GM12873 (cell line): ENCODE data around the gene FAAH.

ENCODE experiments used
- TF ChIP-seq, protein P1 (sequence below): IDR thresholded peaks from 2 replicates; pipeline ENCODE4 v1.5.1; 2012; ENCODE audit warnings: low read depth, mild to moderate bottlenecking, moderate library complexity, low read length, control low read depth; ENCODE audit not compliant: insufficient read depth; ENCODE audit errors: missing control alignments

Gene FAAH

DNA sequence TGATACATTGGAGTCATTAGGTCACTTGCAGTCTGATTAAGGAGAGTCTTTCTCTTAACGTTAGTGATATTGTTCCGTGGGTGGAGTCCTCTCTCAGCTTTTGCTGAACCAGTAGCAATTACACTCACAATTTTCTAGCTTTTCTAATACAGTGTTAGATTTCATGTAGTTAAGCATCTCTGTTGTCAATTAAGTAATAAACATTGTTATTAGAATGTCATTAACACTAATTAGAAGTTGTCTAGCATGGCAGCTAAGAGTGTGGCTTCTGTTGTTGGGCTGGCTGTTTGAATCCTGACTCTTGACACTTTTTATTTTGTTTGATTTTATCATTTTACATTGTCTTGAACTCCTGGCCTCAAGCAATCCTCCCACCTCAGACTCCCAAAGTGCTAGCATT, 33.4 kb downstream of the FAAH start:
- TF ChIP-seq, protein P1, sequence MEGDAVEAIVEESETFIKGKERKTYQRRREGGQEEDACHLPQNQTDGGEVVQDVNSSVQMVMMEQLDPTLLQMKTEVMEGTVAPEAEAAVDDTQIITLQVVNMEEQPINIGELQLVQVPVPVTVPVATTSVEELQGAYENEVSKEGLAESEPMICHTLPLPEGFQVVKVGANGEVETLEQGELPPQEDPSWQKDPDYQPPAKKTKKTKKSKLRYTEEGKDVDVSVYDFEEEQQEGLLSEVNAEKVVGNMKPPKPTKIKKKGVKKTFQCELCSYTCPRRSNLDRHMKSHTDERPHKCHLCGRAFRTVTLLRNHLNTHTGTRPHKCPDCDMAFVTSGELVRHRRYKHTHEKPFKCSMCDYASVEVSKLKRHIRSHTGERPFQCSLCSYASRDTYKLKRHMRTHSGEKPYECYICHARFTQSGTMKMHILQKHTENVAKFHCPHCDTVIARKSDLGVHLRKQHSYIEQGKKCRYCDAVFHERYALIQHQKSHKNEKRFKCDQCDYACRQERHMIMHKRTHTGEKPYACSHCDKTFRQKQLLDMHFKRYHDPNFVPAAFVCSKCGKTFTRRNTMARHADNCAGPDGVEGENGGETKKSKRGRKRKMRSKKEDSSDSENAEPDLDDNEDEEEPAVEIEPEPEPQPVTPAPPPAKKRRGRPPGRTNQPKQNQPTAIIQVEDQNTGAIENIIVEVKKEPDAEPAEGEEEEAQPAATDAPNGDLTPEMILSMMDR = no peak

- TF ChIP-seq, protein P1 = no peak
Observed at GRCh38 chr1:46429436-46429835, 35.3 kb downstream of the FAAH start.

DNA sequence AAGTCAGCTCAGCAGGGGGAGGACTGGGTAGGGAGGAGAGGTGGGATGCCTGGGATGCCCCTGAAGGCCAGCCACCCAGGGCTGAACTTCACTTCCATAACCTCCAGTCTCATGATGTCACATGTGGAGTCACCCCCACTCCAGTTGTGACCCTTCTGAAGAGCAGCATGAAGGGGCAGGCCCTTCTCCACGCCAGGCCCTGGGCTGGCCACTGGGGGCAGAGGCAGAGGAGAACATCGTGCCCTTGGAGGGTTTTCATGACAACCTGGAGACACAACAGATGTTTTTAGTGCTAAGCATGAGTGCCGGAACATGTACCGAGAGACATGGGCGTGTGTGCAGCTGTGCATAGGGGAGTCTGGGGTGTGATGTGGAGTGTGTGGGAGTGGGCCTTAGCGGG, 37.6 kb downstream of the FAAH start:
- TF ChIP-seq, protein P1 = no peak

- TF ChIP-seq, protein P1 = no peak
Observed at GRCh38 chr1:46432781-46433327, 38.7 kb downstream of the FAAH start.

GRCh38 chr1:46434358-46434757, 40.2 kb downstream of the FAAH start:
- TF ChIP-seq, protein P1 = no peak

DNA sequence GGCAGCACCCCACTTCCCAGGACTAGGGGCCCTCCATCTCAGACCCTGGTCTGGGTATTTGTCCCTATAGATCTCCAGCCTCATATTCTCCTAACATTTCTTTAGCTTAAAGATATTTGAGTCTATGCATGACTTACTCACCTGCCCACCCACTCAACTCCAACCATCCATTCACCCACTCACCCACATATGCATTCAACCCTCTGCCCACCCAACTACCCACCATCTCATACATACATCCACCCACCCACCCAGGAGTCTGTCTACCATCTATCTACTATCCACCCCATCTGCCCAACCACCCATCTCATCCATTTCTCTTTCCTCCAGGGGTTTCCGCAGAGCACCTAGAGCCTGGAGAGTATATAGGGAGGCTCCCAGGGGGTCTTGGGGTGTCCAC, 42.7 kb downstream of the FAAH start:
- TF ChIP-seq, protein P1 = no peak

DNA sequence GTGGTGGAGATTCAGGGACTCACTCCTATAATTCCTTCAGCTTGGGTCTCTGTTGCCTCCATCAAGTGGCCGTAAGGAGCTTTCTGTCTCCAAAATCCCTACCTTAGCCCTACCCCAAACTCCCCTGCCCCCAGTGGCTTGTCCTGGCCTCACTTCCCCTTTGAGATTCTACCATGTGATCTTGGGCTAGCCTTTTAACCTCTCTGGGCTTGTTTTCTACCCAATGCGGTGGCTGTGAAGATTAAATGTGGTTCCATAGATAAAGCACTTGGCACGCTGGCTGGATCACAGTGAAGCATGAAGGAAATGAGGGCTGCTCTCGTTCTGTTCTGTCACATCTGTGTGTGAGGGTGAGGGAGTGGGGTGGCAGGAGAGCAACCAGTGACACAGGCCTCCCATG, 43.6 kb downstream of the FAAH start:
- TF ChIP-seq, protein P1 = no peak
